Measurements from ENCODE around the gene ANGPTL4.

DNA sequence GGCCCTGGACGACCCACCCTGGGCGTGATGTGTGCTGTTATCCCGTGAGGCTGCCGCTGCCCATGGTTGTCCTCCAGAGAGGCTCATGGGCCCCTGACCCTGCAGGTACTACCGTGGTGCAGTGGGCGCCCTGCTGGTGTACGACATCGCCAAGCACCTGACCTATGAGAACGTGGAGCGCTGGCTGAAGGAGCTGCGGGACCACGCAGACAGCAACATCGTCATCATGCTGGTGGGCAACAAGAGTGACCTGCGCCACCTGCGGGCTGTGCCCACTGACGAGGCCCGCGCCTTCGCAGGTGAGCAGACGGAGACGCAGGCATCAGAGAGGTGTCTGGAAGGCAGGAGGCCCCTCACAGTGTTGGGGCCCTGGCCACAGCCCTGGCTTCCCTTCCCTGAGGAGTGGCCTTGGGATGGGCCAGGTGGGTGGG, 38.0 kb downstream of the ANGPTL4 start:
- TF ChIP-seq, protein P1, sequence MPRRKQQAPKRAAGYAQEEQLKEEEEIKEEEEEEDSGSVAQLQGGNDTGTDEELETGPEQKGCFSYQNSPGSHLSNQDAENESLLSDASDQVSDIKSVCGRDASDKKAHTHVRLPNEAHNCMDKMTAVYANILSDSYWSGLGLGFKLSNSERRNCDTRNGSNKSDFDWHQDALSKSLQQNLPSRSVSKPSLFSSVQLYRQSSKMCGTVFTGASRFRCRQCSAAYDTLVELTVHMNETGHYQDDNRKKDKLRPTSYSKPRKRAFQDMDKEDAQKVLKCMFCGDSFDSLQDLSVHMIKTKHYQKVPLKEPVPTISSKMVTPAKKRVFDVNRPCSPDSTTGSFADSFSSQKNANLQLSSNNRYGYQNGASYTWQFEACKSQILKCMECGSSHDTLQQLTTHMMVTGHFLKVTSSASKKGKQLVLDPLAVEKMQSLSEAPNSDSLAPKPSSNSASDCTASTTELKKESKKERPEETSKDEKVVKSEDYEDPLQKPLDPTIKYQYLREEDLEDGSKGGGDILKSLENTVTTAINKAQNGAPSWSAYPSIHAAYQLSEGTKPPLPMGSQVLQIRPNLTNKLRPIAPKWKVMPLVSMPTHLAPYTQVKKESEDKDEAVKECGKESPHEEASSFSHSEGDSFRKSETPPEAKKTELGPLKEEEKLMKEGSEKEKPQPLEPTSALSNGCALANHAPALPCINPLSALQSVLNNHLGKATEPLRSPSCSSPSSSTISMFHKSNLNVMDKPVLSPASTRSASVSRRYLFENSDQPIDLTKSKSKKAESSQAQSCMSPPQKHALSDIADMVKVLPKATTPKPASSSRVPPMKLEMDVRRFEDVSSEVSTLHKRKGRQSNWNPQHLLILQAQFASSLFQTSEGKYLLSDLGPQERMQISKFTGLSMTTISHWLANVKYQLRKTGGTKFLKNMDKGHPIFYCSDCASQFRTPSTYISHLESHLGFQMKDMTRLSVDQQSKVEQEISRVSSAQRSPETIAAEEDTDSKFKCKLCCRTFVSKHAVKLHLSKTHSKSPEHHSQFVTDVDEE (CRISPR knock-in tag; IDR thresholded peaks at IDR 0.05) = no peak
- TF ChIP-seq, protein P2, sequence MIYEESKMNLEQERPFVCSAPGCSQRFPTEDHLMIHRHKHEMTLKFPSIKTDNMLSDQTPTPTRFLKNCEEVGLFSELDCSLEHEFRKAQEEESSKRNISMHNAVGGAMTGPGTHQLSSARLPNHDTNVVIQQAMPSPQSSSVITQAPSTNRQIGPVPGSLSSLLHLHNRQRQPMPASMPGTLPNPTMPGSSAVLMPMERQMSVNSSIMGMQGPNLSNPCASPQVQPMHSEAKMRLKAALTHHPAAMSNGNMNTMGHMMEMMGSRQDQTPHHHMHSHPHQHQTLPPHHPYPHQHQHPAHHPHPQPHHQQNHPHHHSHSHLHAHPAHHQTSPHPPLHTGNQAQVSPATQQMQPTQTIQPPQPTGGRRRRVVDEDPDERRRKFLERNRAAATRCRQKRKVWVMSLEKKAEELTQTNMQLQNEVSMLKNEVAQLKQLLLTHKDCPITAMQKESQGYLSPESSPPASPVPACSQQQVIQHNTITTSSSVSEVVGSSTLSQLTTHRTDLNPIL (CRISPR knock-in tag; IDR thresholded peaks at IDR 0.05; ENCODE audit: low read depth) = no peak
- TF ChIP-seq, protein P3, sequence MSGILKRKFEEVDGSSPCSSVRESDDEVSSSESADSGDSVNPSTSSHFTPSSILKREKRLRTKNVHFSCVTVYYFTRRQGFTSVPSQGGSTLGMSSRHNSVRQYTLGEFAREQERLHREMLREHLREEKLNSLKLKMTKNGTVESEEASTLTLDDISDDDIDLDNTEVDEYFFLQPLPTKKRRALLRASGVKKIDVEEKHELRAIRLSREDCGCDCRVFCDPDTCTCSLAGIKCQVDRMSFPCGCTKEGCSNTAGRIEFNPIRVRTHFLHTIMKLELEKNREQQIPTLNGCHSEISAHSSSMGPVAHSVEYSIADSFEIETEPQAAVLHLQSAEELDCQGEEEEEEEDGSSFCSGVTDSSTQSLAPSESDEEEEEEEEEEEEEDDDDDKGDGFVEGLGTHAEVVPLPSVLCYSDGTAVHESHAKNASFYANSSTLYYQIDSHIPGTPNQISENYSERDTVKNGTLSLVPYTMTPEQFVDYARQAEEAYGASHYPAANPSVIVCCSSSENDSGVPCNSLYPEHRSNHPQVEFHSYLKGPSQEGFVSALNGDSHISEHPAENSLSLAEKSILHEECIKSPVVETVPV (CRISPR knock-in tag; IDR thresholded peaks at IDR 0.05) = no peak
- TF ChIP-seq RARB (CRISPR knock-in tag; IDR thresholded peaks at IDR 0.05) (no peak), ZC3H10 (CRISPR knock-in tag; IDR thresholded peaks at IDR 0.05) (no peak), ZFP30 (CRISPR knock-in tag; IDR thresholded peaks at IDR 0.05) (no peak)
- TF ChIP-seq, protein P4, sequence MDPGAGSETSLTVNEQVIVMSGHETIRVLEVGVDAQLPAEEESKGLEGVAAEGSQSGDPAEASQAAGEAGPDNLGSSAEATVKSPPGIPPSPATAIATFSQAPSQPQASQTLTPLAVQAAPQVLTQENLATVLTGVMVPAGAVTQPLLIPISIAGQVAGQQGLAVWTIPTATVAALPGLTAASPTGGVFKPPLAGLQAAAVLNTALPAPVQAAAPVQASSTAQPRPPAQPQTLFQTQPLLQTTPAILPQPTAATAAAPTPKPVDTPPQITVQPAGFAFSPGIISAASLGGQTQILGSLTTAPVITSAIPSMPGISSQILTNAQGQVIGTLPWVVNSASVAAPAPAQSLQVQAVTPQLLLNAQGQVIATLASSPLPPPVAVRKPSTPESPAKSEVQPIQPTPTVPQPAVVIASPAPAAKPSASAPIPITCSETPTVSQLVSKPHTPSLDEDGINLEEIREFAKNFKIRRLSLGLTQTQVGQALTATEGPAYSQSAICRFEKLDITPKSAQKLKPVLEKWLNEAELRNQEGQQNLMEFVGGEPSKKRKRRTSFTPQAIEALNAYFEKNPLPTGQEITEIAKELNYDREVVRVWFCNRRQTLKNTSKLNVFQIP (CRISPR knock-in tag; IDR thresholded peaks at IDR 0.05; ENCODE audit: borderline replicate concordance, low read depth) = no peak

Measured in SK-N-SH treated with all-trans-retinoic acid at 6 μM for 48 hours (cell line).